HepG2 (cell line): ENCODE data around the gene MAP3K8. TPM values are rescaled to one million over a fixed set of nuclear protein-coding genes. Genes with fewer than 3 reads are reported as not detected.
A peak's percentile ranks its signal among the peaks of the same experiment; 100 is the strongest.

Experiments used
- CEBPB ChIP-seq: IDR thresholded peaks from 2 replicates; pipeline ENCODE4 v1.6.1; 2011; ENCODE audit warnings: low read depth, low read length, improper control_type of control experiment, borderline replicate concordance
- FOXP1 ChIP-seq, 2 experiments: fragments of 450-650 bp in 1 of 2; IDR thresholded peaks; 2 replicates each; pipeline ENCODE4 v1.6.1; 2017 to 2018; ENCODE audit warnings: antibody characterized with exemption in 1 of 2
- LCORL ChIP-seq, 2 experiments: fragments of 450-650 bp in 1 of 2; sonication (generic) in 1 of 2; formaldehyde crosslinking in 1 of 2; IDR thresholded peaks; 2 replicates each; pipeline versions ENCODE4 v1.5.0 to v1.6.1; 2017 to 2020; ENCODE audit warnings: antibody characterized with exemption in 1 of 2, missing genetic modification reagents in 1 of 2
- PAF1 ChIP-seq: IDR thresholded peaks from 2 replicates; pipeline ENCODE4 v1.6.1; 2016; ENCODE audit warnings: missing genetic modification reagents, missing compliant biosample characterization
- SAP130 ChIP-seq: IDR thresholded peaks from 2 replicates; pipeline ENCODE4 v1.6.1; 2016; ENCODE audit warnings: low read depth
- SATB2 ChIP-seq: sonication (generic); formaldehyde crosslinking; IDR thresholded peaks from 2 replicates; pipeline ENCODE4 v1.5.0; 2020; ENCODE audit warnings: missing genetic modification reagents
- THAP11 ChIP-seq: IDR thresholded peaks from 2 replicates; pipeline ENCODE4 v1.6.1; 2016; ENCODE audit warnings: missing biosample characterization, missing genetic modification reagents
- ZNF234 ChIP-seq: sonication (generic); formaldehyde crosslinking; conservative IDR thresholded peaks from 2 replicates; pipeline ENCODE4 v1.5.1; 2020; ENCODE audit warnings: mild to moderate bottlenecking, missing genetic modification reagents
- ZNF619 ChIP-seq: sonication (generic); formaldehyde crosslinking; IDR thresholded peaks from 2 replicates; pipeline ENCODE4 v1.4.0; 2020; ENCODE audit warnings: mild to moderate bottlenecking, missing genetic modification reagents
- ZNF709 ChIP-seq: sonication (generic); formaldehyde crosslinking; IDR thresholded peaks from 2 replicates; pipeline ENCODE4 v1.5.0; 2020; ENCODE audit warnings: mild to moderate bottlenecking, missing genetic modification reagents
- ZNF747 ChIP-seq: sonication (generic); formaldehyde crosslinking; IDR thresholded peaks from 2 replicates; pipeline ENCODE4 v1.8.1; 2023; ENCODE audit warnings: missing genetic modification reagents, mild to moderate bottlenecking, borderline replicate concordance
- ZNF781 ChIP-seq: sonication (generic); formaldehyde crosslinking; IDR thresholded peaks from 2 replicates; pipeline ENCODE4 v1.5.1; 2020; ENCODE audit warnings: borderline replicate concordance, mild to moderate bottlenecking, missing genetic modification reagents; ENCODE audit errors: not compliant biosample characterization
- polyA plus RNA-seq, 8 experiments: library from polyadenylated mRNA; depleted of rRNA in 3 of 8; stranded (reverse) in 7 of 8; unstranded in 1 of 8; fragments of >200 nt; fragmentation: Illumina TruSeq in 4 of 8; extraction: Trizol in 4 of 8; gene quantifications; 2 replicates each; pipeline versions ENCODE4 v1.2.1 to v1.2.3, GENCODE V29; 2011 to 2016; ENCODE audit warnings: low read depth in 4 of 8, missing spikeins in 1 of 8, mixed read lengths in 1 of 8; ENCODE audit not compliant: insufficient read depth in 1 of 8
- total RNA-seq, 5 experiments: library from RNA; depleted of rRNA; stranded (reverse); fragments of >200 nt; fragmentation: Illumina TruSeq; extraction: Trizol; gene quantifications; 2 replicates each; pipeline ENCODE4 v1.2.3, GENCODE V29; 2016; ENCODE audit warnings: low read depth in 1 of 5
- TF ChIP-seq, protein P1 (sequence below): sonication (generic); formaldehyde crosslinking; IDR thresholded peaks from 2 replicates; pipeline ENCODE4 v1.4.0; 2020; ENCODE audit warnings: mild to moderate bottlenecking, missing genetic modification reagents
- TF ChIP-seq, protein P2 (sequence below): sonication (generic); formaldehyde crosslinking; IDR thresholded peaks from 2 replicates; pipeline ENCODE4 v1.4.0; 2020; ENCODE audit warnings: mild to moderate bottlenecking, missing genetic modification reagents

Gene MAP3K8
- total and polyA plus RNA-seq, 2 of the 13 experiments (the other 11 are each of a cell fraction or from before 2014, with no cell fraction given), result 19.3 to 37.9 TPM

DNA sequence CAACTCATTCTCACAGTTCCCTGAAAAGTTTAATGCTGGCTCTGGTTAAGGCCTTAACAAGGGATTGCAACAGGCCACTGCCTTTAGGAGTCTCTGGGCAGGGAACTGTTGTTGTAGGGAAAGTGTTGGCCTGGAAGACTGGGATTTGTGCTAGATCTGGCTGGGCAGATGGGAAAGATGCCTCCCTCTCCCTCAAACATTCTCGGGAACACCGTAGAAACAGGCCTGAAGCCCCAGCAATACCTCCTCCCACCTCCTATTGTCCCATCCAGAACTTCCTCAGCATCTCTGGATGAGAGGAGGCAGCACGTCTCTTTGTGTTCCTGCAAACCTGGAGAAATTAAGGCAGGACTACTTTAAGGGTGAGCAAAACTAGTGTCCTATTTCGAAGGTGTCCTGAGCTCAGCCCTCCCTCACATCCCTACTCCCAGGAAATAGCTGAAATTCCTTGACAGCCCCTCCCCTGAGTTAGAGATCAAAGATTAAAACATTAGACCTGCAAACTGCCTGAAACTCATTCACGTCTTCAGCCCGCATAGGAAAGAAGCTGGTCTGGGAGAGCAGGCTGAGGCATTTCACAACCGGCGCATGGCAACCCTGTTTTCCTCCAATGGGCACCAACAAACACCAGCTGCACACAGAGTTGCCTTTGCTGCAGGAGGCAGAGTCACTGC, 10.9 kb upstream of the MAP3K8 start (continued):
- TF ChIP-seq, protein P1, sequence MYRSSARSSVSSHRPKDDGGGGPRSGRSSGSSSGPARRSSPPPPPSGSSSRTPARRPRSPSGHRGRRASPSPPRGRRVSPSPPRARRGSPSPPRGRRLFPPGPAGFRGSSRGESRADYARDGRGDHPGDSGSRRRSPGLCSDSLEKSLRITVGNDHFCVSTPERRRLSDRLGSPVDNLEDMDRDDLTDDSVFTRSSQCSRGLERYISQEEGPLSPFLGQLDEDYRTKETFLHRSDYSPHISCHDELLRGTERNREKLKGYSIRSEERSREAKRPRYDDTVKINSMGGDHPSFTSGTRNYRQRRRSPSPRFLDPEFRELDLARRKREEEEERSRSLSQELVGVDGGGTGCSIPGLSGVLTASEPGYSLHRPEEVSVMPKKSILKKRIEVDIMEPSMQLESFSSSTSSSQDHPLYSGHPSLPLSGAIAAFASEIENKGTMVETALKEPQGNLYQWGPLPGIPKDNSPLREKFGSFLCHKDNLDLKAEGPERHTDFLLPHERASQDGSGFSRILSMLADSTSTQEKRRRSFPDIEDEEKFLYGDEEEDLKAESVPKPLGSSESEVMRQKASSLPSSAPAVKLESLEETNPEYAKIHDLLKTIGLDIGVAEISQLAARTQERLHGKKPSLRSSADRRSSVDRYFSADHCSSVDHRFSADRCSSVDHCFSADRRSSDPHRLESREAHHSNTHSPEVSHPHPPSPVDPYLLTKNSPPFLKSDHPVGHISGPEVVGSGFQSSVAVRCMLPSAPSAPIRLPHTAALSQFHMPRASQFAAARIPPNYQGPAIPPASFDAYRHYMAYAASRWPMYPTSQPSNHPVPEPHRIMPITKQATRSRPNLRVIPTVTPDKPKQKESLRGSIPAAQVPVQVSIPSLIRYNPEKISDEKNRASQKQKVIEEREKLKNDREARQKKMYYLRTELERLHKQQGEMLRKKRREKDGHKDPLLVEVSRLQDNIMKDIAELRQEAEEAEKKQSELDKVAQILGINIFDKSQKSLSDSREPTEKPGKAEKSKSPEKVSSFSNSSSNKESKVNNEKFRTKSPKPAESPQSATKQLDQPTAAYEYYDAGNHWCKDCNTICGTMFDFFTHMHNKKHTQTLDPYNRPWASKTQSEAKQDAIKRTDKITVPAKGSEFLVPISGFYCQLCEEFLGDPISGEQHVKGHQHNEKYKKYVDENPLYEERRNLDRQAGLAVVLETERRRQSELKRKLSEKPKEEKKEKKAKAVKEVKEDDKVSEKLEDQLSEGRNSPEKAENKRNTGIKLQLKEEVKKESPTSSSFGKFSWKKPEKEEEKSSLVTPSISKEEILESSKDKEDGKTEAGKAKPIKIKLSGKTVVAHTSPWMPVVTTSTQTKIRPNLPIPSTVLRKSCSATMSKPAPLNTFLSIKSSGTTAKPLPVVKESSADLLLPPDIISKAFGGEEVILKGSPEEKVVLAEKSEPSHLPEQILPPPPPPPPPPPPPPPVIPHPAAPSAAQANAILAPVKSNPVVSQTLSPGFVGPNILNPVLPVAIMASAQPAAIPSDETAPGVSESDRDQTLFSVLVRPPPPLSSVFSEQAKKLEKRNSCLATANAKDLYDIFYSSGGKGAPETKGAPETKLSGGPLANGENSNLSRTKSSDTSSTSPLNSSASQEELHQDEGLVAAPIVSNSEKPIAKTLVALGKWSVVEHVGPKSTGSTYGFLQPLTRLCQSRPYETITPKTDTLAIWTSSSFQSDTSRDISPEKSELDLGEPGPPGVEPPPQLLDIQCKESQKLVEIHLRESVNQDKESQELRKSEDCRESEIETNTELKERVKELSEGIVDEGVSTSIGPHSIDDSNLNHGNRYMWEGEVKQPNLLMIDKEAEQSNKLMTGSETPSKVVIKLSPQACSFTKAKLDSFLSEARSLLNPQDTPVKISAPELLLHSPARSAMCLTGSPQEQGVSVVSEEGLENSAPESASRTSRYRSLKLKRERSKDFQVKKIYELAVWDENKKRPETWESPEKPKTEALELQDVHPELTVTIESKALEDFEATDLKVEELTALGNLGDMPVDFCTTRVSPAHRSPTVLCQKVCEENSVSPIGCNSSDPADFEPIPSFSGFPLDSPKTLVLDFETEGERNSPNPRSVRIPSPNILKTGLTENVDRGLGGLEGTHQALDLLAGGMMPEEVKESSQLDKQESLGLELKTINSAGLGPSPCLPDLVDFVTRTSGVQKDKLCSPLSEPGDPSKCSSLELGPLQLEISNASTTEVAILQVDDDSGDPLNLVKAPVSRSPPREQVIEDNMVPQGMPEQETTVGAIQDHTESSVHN (CRISPR knock-in tag), result no peak
- TF ChIP-seq, protein P2, sequence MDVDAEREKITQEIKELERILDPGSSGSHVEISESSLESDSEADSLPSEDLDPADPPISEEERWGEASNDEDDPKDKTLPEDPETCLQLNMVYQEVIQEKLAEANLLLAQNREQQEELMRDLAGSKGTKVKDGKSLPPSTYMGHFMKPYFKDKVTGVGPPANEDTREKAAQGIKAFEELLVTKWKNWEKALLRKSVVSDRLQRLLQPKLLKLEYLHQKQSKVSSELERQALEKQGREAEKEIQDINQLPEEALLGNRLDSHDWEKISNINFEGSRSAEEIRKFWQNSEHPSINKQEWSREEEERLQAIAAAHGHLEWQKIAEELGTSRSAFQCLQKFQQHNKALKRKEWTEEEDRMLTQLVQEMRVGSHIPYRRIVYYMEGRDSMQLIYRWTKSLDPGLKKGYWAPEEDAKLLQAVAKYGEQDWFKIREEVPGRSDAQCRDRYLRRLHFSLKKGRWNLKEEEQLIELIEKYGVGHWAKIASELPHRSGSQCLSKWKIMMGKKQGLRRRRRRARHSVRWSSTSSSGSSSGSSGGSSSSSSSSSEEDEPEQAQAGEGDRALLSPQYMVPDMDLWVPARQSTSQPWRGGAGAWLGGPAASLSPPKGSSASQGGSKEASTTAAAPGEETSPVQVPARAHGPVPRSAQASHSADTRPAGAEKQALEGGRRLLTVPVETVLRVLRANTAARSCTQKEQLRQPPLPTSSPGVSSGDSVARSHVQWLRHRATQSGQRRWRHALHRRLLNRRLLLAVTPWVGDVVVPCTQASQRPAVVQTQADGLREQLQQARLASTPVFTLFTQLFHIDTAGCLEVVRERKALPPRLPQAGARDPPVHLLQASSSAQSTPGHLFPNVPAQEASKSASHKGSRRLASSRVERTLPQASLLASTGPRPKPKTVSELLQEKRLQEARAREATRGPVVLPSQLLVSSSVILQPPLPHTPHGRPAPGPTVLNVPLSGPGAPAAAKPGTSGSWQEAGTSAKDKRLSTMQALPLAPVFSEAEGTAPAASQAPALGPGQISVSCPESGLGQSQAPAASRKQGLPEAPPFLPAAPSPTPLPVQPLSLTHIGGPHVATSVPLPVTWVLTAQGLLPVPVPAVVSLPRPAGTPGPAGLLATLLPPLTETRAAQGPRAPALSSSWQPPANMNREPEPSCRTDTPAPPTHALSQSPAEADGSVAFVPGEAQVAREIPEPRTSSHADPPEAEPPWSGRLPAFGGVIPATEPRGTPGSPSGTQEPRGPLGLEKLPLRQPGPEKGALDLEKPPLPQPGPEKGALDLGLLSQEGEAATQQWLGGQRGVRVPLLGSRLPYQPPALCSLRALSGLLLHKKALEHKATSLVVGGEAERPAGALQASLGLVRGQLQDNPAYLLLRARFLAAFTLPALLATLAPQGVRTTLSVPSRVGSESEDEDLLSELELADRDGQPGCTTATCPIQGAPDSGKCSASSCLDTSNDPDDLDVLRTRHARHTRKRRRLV (CRISPR knock-in tag), result no peak
- TF ChIP-seq PAF1 (CRISPR knock-in tag) (no peak), LCORL (IDR thresholded peaks at IDR 0.05) (no peak), LCORL (CRISPR knock-in tag; IDR thresholded peaks at IDR 0.05) (0 out of 2 replicates have a peak, but pooled peaks have one; percentile 10), SAP130 (CRISPR knock-in tag) (peak; percentile 73), CEBPB (peak; percentile 88), ZNF781 (CRISPR knock-in tag) (no peak), ZNF747 (CRISPR knock-in tag) (peak; percentile 75; the same call in 1 of the 2 replicates), ZNF619 (CRISPR knock-in tag) (no peak), FOXP1 (IDR thresholded peaks at IDR 0.05) (no peak), FOXP1 (CRISPR knock-in tag; IDR thresholded peaks at IDR 0.05) (peak; percentile 53; the same call in 1 of the 2 replicates), ZNF234 (CRISPR knock-in tag) (no peak), SATB2 (no peak), ZNF709 (CRISPR knock-in tag) (no peak), THAP11 (CRISPR knock-in tag) (peak; percentile 27; the same call in 1 of the 2 replicates)
